Femur (tissue), 1 donor: ENCODE data around the gene AEBP2.
A peak's percentile ranks its signal among the peaks of the same experiment; 100 is the strongest.
"Not testable (repeated sequence)": the region's sequence is repeated elsewhere in the genome, so short reads cannot be mapped to it uniquely, and the experiment has no call there.

Source experiments
- DNase-seq: peaks from one replicate; pipeline ENCODE4 v3.0.0-alpha.2; 2017

The AEBP2 gene

GRCh38 chr12:19439059-19440018 lies at the start of gene AEBP2:
Gene AEBP2, plus strand, starts transcription at chr12:19439492. Its CDS starts 208 bp downstream, at chr12:19439700.
- peak; percentile 97 for DNase-seq

GRCh38 chr12:19390051-19390598 lies 49.2 kb upstream of the AEBP2 start:
- peak; percentile 55 for DNase-seq

GRCh38 chr12:19392644-19393043 lies 46.6 kb upstream of the AEBP2 start:
- DNase-seq: not testable (repeated sequence)

GRCh38 chr12:19394385-19394784 lies 44.9 kb upstream of the AEBP2 start:
- no peak for DNase-seq

GRCh38 chr12:19397534-19397933 lies 41.8 kb upstream of the AEBP2 start:
- no peak for DNase-seq

GRCh38 chr12:19398376-19399363 lies 40.6 kb upstream of the AEBP2 start:
- no peak for DNase-seq

- DNase-seq: not testable (repeated sequence)
Measured at GRCh38 chr12:19400649-19401285, 38.5 kb upstream of the AEBP2 start.

- no peak for DNase-seq
Measured at GRCh38 chr12:19402211-19402610, 37.1 kb upstream of the AEBP2 start.

GRCh38 chr12:19402743-19403431 lies 36.4 kb upstream of the AEBP2 start:
- peak; percentile 74 for DNase-seq

- DNase-seq: no peak
Measured at GRCh38 chr12:19404242-19404880, 34.9 kb upstream of the AEBP2 start.

GRCh38 chr12:19409376-19409775 lies 29.9 kb upstream of the AEBP2 start:
- DNase-seq: peak; percentile 92

- DNase-seq: no peak
Measured at GRCh38 chr12:19410211-19410610, 29.1 kb upstream of the AEBP2 start.

GRCh38 chr12:19410629-19411185 lies 28.6 kb upstream of the AEBP2 start:
- no peak for DNase-seq

GRCh38 chr12:19411234-19412204 lies 27.8 kb upstream of the AEBP2 start:
- peak; percentile 59 for DNase-seq

- DNase-seq: peak; percentile 59
Measured at GRCh38 chr12:19412844-19413243, 26.4 kb upstream of the AEBP2 start.

- DNase-seq: not testable (repeated sequence)
Measured at GRCh38 chr12:19413582-19413981, 25.7 kb upstream of the AEBP2 start.

- DNase-seq: no peak
Measured at GRCh38 chr12:19415563-19415962, 23.7 kb upstream of the AEBP2 start.

- DNase-seq: no peak
Measured at GRCh38 chr12:19419086-19419485, 20.2 kb upstream of the AEBP2 start.

- DNase-seq: no peak
Measured at GRCh38 chr12:19421503-19422282, 17.6 kb upstream of the AEBP2 start.
